ENCODE measurements around the gene LMF1. TPM values are rescaled to one million over a fixed set of nuclear protein-coding genes. Genes with fewer than 3 reads are reported as not detected.
"Not testable (repeated sequence)": the region's sequence is repeated elsewhere in the genome, so short reads cannot be mapped to it uniquely, and the experiment has no call there.

LMF1 gene
- polyA plus RNA-seq, 4 donors: 14.6 to 26.5 (median 21.0) TPM

DNA sequence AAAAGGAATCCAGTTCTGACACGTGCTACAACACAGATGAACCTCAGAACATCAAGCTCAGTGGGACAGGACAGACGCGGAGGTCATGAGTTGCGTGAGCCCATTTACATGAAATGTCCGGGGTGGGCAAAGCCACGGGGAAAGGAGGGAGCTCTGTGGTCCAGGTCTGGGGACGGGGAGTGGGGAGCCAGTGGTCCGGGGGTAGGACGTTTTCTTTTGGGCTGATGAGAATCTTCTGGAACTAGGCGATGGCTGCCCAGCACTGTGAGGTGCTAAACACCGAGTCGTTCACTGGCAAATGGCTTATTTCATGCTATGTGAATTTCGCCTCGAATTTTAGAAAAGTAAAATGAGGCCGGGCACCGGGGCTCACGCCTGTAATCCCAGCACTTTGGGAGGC, 2.6 kb upstream of the LMF1 start:
- no peak for DNase-seq (ENCODE audit: low read depth in 4 of 4, low spot score in 2 of 4)

DNA sequence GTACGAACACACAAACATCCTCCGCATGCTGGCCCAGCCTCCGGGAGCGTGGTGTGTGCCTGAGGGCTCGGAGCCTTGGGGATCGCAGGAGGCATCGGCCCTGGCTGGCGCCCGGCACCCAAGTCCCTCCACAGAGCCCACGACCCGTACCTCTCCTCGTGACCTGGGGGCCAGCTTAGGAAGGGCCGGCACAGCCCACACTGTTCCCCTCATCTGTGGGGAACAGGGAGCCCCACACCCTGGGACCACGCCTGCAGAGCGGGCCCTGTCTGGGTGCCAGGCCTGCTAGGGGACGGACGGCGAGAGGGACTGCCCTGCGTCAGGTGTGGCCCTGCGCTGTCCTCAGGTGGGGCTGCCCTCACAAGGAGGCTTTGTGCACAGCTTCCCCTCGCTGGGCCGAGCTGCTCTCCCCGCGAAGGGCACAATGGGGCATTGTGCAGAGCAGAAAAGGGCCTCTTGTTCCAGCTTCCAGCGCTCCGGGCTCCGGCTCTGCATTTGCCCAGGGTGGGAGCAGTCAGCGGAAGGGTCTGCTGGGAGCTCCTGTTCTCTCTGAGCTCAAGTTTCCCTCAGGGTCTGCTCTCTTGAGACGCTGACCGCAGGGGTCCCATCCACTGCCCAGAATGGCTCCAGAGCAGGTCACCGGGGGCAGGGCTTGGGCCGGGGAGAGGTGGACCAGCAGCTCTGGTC, 1.7 kb upstream of the LMF1 start:
- no peak for DNase-seq (ENCODE audit: low read depth in 4 of 4, low spot score in 2 of 4)

DNA sequence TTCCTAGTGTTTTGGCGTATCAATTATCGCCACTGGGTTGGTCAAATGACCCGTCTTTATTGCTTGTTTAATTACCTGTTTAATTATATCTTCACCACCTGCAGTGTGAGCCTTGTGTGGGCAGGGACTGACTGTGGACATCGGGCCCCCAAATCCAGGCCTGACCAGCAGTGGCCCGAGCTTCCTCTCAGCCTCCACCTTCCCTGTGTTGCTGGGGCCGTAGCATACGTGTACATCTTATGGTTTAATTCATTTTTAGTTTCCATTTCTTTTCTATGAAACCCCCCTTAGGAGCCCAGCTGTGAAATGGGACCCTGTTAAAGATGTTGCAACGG, 1.2 kb upstream of the LMF1 start:
- DNase-seq (ENCODE audit: low read depth in 4 of 4, low spot score in 2 of 4): no peak

DNA sequence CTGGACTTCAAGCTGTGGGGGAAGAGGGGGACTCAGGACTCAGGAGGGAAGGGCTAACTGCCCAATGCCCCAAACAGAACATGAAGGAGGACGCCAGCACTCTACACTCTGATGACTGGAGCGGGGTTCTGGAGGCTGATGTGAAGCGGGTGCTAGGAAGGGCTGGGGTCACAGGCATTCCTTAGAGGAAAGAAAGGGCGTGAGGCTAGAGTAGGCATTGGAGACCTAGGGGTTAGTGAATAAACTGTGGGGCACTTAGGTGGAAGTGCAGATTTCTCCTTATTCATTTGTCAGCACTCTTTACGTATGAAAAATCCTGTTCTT, 760 bp upstream of the LMF1 start:
- DNase-seq (ENCODE audit: low read depth in 4 of 4, low spot score in 2 of 4): no peak

DNA sequence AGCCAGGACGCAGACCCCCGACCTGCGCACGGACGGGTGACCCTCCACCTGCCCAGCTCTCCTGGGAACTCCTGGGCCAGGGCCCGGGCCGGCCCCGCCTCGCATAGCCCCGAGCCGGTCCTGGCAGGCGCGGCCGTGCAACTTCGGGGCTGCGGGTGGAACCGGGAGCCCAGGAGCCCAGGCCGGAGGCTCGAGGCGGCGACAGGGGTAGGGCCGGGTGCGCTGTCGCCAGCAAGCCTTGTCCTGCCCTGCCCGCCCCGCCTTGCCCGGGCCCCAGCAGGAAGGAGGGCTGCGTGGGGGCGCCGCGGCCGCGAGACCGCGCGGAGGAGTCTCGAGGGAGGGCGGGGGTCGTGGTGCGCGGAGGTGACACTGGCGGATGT, 408 bp downstream of the LMF1 start:
- no peak for DNase-seq (ENCODE audit: low read depth in 4 of 4, low spot score in 2 of 4)

DNA sequence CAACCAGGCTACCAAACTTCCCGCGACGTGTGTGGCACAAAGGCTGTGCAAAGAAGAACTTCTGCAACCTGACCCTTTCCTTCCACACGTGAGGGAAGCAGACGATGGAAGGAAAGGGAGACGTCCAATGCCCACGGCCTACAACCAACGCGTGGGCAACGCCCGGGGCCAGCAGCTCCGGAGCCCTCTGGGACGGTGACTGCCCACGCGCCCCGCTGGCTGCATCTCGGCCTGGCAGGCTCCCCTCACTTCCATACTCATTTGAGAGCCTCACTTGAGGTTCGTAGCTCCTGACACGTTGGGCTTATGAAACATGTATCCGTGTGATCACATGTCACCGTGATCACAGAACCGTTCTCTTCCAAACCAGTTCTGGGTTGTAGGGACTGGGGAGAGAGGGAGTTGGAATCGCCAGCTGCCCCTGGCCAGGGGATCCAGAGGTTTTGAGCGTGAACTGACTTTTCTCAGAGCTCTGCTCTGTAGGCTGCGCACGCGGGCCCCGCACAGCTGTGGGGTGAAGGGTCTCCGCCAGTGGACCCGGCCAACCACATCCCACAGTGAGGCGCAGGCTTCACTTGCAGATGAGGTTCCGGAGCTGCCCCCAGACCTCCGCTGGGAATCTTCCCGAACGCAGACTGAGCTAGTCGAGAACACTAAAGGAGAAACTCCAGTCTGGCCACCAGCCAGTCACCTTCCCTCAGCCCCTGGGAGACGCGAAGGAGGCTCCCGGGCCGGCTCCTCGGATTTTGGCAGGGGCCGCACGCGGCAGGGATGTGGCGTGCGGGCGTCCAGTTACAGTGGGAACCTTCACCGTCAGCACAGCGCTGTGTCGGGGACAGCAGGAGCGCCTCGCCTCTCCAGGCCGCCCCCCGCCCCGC, 1.0 kb downstream of the LMF1 start:
- DNase-seq (ENCODE audit: low read depth in 4 of 4, low spot score in 2 of 4): no peak

DNA sequence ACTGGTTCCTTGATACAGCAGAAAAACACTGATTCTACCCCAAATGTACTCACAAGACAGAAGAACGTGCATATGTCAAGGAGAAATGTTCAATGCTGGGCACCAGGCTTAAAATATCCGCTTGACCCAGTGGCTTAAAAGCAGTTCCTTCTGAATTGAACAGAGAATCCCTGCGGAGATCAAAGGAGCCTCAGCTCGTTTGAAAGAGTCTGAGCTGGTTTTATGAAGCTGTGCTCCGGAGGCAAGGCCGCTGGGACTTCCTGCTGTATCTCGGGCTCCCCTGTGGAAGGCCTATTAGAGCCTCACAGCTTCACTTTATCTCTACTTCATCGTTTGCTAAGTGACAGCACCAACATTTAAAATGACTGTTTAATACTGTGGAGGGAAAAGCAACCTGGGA, 2.2 kb downstream of the LMF1 start:
- DNase-seq (ENCODE audit: low read depth in 4 of 4, low spot score in 2 of 4): no peak

DNA sequence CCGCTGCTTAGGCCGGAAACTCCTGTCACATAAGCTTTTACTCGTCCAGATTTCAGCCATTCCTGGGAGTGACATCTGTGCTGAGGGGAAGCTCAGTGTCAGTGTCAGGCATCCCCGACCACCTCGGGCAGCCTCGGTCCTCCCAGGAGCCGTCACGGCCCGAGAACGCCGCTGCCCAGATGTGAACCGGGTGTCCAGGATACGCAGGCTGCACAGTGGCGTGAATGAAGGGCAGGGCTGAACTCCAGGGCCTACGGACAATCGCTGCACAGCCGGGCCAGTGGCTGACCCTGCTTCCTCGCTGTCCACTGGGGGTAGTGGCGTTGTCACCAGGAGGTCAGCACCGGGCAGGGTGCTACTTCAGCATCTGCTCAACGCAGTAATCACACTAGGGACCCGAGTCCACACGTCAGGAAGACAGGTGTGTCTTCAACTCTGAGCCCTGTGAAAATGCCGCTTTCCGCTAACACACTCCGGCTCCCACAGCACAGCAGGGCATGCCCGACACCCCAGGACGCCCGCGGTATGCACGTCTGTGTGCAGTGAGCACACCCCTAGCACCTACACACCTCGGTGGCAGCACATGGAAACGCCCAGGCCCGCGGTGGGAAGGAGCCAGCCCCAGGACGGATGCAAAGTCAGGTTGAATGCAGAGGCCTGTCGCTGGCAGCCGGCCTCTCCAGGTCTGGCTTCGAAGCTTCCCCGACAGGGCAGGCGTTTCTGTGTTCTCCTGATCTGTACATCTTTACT, 3.1 kb downstream of the LMF1 start:
- no peak for DNase-seq (ENCODE audit: low read depth in 4 of 4, low spot score in 2 of 4)

DNA sequence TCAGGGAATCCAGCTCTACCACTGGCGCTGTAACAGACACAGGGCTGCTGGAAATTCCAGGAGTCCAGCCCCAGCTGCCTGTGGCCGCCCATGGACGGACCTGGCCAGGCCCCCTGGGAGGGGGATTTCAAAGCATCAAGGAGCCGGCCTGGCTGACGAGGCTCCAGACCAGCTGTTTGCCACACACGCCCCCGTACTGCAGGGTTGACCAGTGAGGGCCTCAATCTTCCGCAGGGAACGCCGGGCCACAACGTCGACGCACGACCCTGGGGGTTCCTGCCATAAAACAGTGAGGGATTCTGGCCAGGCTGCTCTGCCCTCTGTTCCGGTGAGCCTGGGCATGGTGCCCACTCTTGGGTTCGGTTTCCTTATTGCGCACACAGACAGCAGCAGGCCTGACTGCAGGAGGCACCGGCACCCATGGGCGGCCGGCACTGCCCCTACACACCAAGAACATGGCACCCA, 3.7 kb downstream of the LMF1 start:
- no peak for DNase-seq (ENCODE audit: low read depth in 4 of 4, low spot score in 2 of 4)

DNA sequence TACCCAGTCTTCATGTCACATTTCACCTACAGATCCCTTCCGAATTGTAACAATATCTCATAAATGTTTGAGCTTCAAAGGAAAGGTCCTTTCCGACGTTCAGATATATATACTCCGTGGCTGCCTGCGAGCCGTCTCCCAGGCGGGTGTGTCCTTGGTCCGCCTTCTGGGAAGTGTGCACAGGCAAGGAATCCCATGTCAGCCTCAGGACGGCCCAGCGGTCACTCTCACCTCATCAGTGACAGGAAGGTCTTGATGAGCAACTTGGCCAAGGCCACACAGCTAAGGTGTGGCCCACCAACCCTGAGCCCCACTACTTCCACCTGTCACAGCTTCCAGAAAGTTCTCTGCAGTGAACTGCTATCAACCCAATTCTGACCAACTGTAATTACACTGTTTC, 4.3 kb downstream of the LMF1 start:
- no peak for DNase-seq (ENCODE audit: low read depth in 4 of 4, low spot score in 2 of 4)

DNA sequence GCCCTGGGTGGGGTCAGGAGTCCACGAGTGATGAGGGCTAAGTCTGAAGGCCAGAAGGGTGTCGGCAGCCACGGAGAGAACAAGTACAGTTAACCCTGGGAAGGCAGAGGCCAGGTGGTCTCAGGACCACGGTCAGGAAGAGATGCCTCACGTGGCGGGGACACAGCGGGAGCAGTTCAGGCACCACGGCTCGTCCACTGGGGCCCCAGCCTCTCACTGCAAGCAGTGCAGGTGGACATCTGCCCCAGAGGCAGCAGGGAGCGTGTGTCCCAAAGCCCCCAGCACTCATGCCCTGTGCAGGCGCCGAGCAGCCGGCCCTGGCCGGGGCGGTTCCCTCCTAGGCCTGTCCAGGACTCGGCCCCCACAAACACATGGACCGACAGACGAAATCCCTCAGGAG, 4.7 kb downstream of the LMF1 start:
- no peak for DNase-seq (ENCODE audit: low read depth in 4 of 4, low spot score in 2 of 4)

DNA sequence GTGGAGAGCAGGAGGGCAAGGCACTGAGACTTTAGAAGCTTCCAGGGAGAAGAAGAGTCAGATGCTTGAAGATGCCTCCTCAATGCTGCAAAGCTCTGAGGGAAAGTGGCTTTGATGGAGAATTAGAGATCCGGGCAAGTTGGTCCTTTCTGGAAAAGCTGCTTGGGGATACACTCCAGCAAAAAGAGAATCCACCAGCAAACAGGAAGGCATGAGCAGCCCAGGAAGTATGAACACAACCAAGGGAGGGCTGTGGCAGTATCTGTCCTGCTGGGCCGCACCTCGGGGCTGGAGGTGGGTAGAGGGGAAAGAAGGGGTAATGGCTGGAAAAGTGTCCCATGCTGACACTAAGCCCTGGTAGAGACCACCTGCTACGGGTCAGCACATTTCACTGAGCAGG, 5.3 kb downstream of the LMF1 start:
- no peak for DNase-seq (ENCODE audit: low read depth in 4 of 4, low spot score in 2 of 4)

DNA sequence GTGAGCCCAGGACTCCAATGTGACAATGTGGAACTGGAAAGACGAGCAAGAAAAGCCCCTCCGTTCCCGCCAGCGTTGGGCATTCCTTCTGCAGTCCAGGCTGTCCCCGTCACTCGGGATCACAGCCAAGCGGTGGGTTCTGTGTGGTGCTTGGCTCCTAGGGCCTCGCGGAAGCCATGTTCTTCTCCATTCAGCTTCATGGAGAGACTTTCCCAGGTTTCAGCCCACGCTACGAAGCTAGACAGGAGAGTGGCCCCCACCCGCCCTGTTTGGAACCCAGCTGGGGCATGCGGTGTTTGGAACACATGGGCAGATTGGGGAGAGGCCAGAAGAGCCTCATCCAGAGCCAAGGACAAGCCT, 5.8 kb downstream of the LMF1 start:
- no peak for DNase-seq (ENCODE audit: low read depth in 4 of 4, low spot score in 2 of 4)

DNA sequence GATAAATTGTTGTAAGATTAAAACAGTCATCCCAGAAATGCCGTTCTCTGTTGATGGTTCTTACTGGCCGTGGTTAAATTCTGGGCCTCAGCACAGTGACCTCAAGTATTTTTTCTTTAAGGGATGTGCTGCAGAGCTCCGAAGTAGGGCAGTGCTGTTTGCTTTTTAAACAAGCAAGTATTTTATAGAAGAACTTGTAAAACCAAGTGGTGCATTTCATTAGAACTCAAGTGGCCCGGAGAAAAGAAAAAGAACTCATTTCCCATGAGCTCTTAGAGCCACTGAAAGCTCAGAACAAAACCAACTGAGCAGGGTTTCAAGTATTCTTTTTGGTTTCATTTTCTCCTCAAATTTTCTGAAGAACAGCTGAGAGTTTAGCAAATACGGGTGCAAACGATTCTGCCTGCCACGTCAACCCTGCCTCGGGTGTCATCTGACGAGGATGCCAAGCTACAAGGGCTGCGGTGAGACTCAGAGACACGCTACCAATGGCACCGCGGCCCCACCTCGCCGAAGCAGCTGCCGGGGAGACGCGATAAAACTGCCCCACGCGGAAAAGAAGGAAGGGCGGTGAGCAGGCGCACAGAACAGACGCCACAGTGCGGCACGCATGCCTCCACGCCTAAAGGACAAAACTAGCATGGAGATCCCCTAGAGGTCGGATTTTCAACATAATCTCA, 6.3 kb downstream of the LMF1 start:
- no peak for DNase-seq (ENCODE audit: low read depth in 4 of 4, low spot score in 2 of 4)

DNA sequence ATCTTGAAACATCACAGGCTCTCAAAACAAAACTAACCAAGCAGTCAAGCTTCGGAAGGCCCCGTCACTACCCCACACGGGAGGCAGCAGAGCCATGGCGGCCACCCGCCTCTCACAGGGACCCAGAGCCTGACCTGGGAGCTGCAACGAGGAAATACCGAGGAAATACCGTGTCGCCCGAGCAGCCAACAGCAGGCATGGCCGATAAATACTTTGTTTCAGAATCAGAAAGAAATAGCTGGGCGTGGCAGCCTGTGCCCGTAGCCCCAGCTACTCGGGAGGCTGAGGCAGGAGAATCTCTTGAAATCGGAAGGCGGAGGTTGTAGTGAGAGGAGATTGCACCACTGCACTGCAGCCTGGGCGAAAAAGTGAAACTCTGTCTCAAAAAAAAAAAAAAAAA, 6.9 kb downstream of the LMF1 start:
- DNase-seq (ENCODE audit: low read depth in 4 of 4, low spot score in 2 of 4): no peak

DNA sequence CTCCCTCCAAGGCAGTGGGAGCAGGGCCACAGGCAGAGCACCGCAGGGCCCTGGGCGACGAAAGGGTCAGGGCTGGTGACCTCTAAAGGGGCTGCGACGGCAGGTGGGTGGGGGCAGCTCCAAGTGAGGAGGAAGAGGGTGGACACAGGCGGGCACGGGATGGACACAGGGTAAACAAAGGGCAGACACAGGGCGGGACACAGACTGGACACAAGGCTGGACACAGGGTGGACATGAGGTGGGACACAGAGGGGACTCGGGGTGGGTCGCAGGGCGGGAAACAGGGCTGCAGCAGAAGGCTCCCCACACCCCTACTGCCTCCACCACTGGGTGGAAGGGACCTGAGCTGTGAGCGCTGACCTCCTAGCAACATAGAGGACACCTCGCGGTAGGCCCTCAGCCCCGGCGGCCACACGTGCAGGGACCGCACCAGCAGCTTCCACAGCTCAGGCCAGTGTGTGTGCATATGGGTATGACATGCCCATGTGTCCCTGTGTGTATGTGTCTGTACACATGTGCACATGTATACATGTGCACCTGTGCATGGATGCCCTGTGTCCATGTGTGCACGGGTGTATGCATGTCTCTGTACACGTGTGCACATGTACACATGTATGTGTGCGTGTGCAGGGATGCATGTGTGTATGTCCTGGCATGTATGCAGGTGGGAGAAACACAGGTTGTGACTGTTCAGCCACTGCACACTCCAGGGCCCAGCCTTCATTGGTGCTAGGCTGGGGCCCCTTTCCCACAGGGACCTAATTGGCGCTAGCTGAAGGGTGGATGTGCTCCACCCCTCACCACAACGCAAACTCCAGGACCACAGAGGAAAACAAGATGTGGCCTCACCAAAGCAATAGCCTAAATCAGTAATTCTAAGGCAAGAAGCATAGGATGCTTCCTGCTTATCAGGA, 7.6 kb downstream of the LMF1 start:
- DNase-seq (ENCODE audit: low read depth in 4 of 4, low spot score in 2 of 4): no peak

DNA sequence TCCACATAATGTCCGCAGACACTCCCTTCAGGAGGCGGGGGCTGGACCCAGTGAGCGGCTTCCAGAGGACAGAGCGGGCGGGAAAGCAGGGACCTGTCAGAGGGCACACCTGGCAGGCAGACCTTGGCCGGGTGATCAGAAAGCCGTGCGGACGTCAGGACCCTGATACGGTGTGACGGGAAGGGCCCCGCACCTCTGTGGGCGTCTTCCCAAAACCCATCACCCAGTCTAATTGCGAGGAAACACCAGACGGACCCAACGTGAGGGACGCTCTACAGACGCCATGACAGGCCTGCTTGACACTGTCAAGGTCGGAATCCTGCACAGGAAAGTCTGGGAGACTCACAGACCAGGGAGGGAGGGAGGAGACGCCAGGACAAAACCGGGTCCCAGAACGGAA, 8.4 kb downstream of the LMF1 start:
- no peak for DNase-seq (ENCODE audit: low read depth in 4 of 4, low spot score in 2 of 4)

DNA sequence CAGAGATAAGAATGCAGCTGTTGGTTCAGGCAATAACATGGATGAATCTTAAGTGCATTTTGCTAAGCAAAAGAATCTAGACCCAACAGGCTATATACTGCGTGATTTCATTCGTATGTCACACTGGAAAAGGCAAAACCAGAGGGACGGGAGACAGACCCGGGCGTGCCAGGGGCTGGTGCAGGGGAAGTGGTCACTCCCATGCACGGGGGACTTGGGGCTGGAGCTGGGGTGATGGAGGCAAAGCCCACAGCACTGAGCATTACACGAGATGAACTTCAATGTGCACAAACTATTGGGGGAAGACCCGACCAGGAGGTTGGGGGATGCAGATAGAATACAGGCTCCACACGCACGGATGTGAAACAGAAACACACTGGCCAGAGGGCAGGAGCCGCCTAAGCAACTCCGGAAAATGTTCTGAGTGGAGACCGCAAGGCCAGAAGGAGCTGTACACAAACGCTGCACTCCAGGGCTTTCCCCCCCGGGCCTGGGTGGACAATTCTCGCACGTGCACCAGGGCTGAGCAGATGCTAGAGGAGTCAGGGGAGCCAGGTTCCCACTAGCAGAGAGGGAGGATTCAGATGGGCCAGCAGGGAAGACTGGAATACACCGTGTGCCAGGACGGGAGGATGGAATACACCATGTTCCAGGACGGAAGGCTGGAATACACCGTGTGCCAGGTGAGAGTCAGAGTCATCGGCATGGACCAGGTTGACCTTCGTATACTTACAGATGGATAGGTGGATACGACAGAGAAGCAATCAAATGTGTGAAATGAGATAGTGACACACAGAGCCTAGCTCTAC, 11.3 kb downstream of the LMF1 start:
- no peak for DNase-seq (ENCODE audit: low read depth in 4 of 4, low spot score in 2 of 4)

DNA sequence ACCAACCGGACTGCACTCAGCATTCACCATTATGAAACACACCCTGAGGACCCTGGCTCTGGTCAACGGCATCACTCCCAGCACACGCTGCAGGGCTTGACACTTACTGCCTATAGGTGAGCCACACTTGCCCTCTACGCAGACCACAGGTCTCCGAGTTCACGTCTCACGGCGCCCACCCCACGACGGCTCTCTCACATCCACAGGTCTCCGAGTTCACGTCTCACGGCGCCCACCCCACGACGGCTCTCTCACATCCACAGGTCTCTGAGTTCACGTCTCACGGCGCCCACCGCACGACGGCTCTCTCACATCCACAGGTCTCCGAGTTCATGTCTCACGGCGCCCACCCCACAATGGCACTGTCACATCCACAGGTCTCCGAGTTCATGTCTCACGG, 15.0 kb downstream of the LMF1 start:
- DNase-seq (ENCODE audit: low read depth in 4 of 4, low spot score in 2 of 4): not testable (repeated sequence)

Data from left renal cortex interstitium (tissue), 4 donors.